Measurements from ENCODE around the gene GAL3ST2.
"Not testable (repeated sequence)": the region's sequence is repeated elsewhere in the genome, so short reads cannot be mapped to it uniquely, and the experiment has no call there.

The GAL3ST2 gene

DNA sequence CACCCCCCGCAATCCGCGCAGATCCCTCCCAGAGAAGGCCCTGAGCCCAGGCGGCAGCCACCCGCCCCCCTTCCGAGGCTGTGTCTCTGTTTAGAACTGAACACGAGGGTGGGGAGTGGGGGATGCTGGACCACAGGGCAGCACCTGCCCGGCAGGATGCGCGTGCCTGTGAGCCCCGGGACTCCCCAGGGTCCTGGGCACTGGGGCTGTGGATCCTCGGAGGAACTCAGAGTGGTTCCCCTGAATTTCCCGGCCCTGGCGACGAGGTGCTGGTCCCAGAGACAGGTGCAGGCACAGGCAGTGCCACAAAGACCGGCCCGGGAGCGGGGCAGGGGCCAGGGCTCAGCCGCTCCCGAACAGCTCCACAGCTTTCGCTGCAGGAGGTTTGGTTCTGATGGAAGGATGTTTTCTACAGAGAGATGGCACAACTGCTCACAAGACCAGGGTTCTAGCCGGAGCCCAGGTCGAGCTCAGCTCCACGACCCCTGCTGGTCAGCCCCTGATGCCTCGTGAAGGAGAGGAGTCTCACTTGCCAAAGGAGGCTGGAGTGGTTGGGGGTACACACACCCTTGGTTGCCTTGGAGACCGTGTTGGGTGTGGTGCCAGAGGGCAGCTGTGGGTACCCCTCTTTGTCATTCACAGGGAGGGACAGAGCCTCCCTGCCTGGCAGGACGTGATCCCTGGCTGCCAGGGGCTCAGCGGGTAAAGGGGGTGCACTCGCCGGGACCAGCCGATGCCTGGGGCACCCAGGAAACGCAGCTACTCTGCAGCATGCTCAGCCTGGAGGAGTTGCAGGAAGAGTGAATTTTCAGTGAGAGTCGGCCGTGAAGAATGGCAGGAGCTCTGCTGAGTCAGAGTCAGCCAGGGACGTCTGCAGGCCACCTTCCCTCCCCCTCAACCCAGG is 28.0 kb downstream of the GAL3ST2 start:
- Histone ChIP-seq H3K9me3 (ENCODE audit: insufficient read depth, low read length) (no peaks in the 10 kb centered on the region), H4K20me1 (ENCODE audit: low read depth, low read length) (no peaks in the 10 kb centered on the region), H3K9me2 (replicated peaks; ENCODE audit: insufficient read depth, low read length) (no peaks in the 10 kb centered on the region), H3K4me3 (ENCODE audit: insufficient read depth, low read length, poor library complexity, severe bottlenecking) (peak overlapping the region; percentile 20), H3K36me3 (ENCODE audit: low read length) (no peaks in the 10 kb centered on the region), H3K4me2 (ENCODE audit: low read depth, low read length, poor library complexity, severe bottlenecking) (peak overlapping the region; percentile 44), H2AFZ (ENCODE audit: low read depth, low read length, severe bottlenecking) (no peak overlapping the region), H3F3A (ENCODE audit: insufficient read depth) (no peaks in the 10 kb centered on the region), H3K27me3 (ENCODE audit: low read length) (no peaks in the 10 kb centered on the region), H3K27ac (ENCODE audit: low read depth, low read length) (no peak overlapping the region), H3K79me2 (ENCODE audit: insufficient read depth, low read length) (no peaks in the 10 kb centered on the region), H3K9ac (ENCODE audit: low read length) (peak overlapping the region; percentile 23; the same call in 1 of the 2 replicates)
- TF ChIP-seq EZH2phosphoT487 (conservative IDR thresholded peaks at IDR 0.05; ENCODE audit: low read length), result no peak
- TF ChIP-seq, protein P1, sequence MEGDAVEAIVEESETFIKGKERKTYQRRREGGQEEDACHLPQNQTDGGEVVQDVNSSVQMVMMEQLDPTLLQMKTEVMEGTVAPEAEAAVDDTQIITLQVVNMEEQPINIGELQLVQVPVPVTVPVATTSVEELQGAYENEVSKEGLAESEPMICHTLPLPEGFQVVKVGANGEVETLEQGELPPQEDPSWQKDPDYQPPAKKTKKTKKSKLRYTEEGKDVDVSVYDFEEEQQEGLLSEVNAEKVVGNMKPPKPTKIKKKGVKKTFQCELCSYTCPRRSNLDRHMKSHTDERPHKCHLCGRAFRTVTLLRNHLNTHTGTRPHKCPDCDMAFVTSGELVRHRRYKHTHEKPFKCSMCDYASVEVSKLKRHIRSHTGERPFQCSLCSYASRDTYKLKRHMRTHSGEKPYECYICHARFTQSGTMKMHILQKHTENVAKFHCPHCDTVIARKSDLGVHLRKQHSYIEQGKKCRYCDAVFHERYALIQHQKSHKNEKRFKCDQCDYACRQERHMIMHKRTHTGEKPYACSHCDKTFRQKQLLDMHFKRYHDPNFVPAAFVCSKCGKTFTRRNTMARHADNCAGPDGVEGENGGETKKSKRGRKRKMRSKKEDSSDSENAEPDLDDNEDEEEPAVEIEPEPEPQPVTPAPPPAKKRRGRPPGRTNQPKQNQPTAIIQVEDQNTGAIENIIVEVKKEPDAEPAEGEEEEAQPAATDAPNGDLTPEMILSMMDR (IDR thresholded peaks at IDR 0.05; ENCODE audit: insufficient read depth, low read length, poor library complexity, severe bottlenecking), result no peak

DNA sequence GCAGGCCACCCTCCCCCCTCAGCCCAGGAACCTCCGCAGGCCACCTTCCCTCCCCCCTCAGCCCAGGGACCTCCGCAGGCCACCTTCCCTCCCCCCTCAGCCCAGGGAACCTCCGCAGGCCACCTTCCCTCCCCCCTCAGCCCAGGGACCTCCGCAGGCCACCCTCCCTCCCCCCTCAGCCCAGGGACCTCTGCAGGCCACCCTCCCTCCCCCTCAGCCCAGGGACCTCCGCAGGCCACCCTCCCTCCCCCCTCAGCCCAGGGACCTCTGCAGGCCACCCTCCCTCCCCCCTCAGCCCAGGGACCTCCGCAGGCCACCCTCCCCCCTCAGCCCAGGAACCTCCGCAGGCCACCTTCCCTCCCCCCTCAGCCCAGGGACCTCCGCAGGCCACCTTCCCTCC is 29.6 kb downstream of the GAL3ST2 start:
- not testable (repeated sequence) for H3F3A ChIP-seq (ENCODE audit: insufficient read depth); H3K27me3 ChIP-seq (ENCODE audit: low read length); H3K4me2 ChIP-seq (ENCODE audit: low read depth, low read length, poor library complexity, severe bottlenecking); H3K9ac ChIP-seq (ENCODE audit: low read length); H3K27ac ChIP-seq (ENCODE audit: low read depth, low read length); H3K79me2 ChIP-seq (ENCODE audit: insufficient read depth, low read length); H3K36me3 ChIP-seq (ENCODE audit: low read length); H3K4me3 ChIP-seq (ENCODE audit: insufficient read depth, low read length, poor library complexity, severe bottlenecking); H3K9me2 ChIP-seq (replicated peaks; ENCODE audit: insufficient read depth, low read length); H3K9me3 ChIP-seq (ENCODE audit: insufficient read depth, low read length); H2AFZ ChIP-seq (ENCODE audit: low read depth, low read length, severe bottlenecking); H4K20me1 ChIP-seq (ENCODE audit: low read depth, low read length)

DNA sequence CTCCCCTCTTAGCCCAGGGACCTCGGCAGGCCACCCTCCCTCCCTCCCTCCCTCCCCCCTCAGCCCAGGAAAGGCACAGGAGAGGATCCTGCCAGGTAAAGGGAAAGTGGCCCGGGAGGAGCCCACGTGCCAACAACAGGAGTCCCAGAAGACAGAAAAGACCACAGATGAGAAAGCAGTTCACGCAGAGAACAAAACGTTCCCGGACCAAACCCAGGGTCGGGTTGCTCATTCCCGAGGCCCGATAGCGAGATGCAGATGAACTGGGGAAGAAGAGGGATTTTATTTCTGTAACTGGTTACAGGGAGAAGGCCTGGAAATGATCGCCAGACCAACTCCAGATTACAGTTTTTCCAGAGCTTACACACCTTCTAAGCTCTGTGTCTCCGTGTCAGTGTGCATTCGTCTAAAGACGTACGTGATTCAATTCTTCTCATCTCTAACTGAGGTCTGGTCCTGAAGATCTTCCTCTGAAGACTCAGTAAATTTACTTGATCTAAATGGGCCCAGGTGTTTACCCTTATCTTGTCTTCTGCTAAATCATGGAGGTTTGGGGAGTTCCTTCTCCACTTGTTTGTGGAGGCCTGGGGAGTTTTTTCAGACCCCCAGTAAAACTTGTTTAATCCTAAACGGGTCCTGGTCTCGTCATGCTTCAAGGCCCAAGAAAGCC is 31.6 kb downstream of the GAL3ST2 start:
- Histone ChIP-seq H3K9ac (ENCODE audit: low read length) (no peak overlapping the region), H3F3A (ENCODE audit: insufficient read depth) (no peaks in the 10 kb centered on the region), H2AFZ (ENCODE audit: low read depth, low read length, severe bottlenecking) (no peak overlapping the region), H3K27me3 (ENCODE audit: low read length) (no peaks in the 10 kb centered on the region), H3K79me2 (ENCODE audit: insufficient read depth, low read length) (no peaks in the 10 kb centered on the region), H4K20me1 (ENCODE audit: low read depth, low read length) (no peaks in the 10 kb centered on the region), H3K27ac (ENCODE audit: low read depth, low read length) (no peak overlapping the region), H3K4me2 (ENCODE audit: low read depth, low read length, poor library complexity, severe bottlenecking) (no peak overlapping the region), H3K36me3 (ENCODE audit: low read length) (no peaks in the 10 kb centered on the region), H3K4me3 (ENCODE audit: insufficient read depth, low read length, poor library complexity, severe bottlenecking) (no peak overlapping the region), H3K9me3 (ENCODE audit: insufficient read depth, low read length) (no peaks in the 10 kb centered on the region), H3K9me2 (replicated peaks; ENCODE audit: insufficient read depth, low read length) (no peaks in the 10 kb centered on the region)
- TF ChIP-seq, protein P1 (IDR thresholded peaks at IDR 0.05; ENCODE audit: insufficient read depth, low read length, poor library complexity, severe bottlenecking), result no peak
- no peak for TF ChIP-seq EZH2phosphoT487 (conservative IDR thresholded peaks at IDR 0.05; ENCODE audit: low read length)

Data from SU-DHL-6 (cell line).